LNCAP (cell line): ENCODE data around the gene PLCE1.

Source experiments
- CTCF ChIP-seq: fragments of 450-650 bp; IDR thresholded peaks from 2 replicates; pipeline ENCODE4 v1.5.1; 2017; ENCODE audit warnings: mild to moderate bottlenecking

The PLCE1 gene

GRCh38 chr10:94042001-94042833 lies 48.5 kb downstream of the PLCE1 start:
- TF ChIP-seq CTCF, result no peak

GRCh38 chr10:94042834-94043175 lies 49.1 kb downstream of the PLCE1 start:
- TF ChIP-seq CTCF, result no peak
